Hypothalamus (tissue), 51 donors: ENCODE data around the gene CFAP298.

Source experiments
- DNase-seq, 51 donors: peaks; one replicate each; lab custom pipeline; 2025; lab: John Stamatoyannopoulos, UW

The CFAP298 gene

GRCh38 chr21:32602099-32602498, 10.1 kb downstream of the CFAP298 start:
- DNase-seq, result no peak

GRCh38 chr21:32599526-32599925, 12.7 kb downstream of the CFAP298 start:
- no peak for DNase-seq

GRCh38 chr21:32599091-32599490, 13.1 kb downstream of the CFAP298 start:
- no peak for DNase-seq

- peak in 2 of 51 donors; percentile 12 to 45 for DNase-seq
Observed at GRCh38 chr21:32597205-32597604, 15.0 kb downstream of the CFAP298 start.

- no peak for DNase-seq
Observed at GRCh38 chr21:32595431-32595830, 16.7 kb downstream of the CFAP298 start.

- DNase-seq, result no peak
Observed at GRCh38 chr21:32593690-32594089, 18.5 kb downstream of the CFAP298 start.

- DNase-seq, result no peak
Observed at GRCh38 chr21:32592929-32593502, 19.2 kb downstream of the CFAP298 start.

- no peak for DNase-seq
Observed at GRCh38 chr21:32590130-32590529, 22.0 kb downstream of the CFAP298 start.

- DNase-seq, result no peak
Observed at GRCh38 chr21:32587651-32588050, 24.5 kb downstream of the CFAP298 start.

- DNase-seq, result no peak
Observed at GRCh38 chr21:32587120-32587519, 25.1 kb downstream of the CFAP298 start.

GRCh38 chr21:32585970-32586369, 26.2 kb downstream of the CFAP298 start:
- DNase-seq, result no peak

- DNase-seq, result no peak
Observed at GRCh38 chr21:32585042-32585710, 27.0 kb downstream of the CFAP298 start, which contains the start of gene TCP10L. TSS of gene TCP10L (minus strand) at chr21:32585523. CDS start at chr21:32584304, 1,219 bp downstream.

GRCh38 chr21:32584472-32584871, 27.7 kb downstream of the CFAP298 start:
- no peak for DNase-seq

GRCh38 chr21:32581732-32582131, 30.4 kb downstream of the CFAP298 start:
- DNase-seq, result no peak

- DNase-seq, result no peak
Observed at GRCh38 chr21:32580949-32581348, 31.2 kb downstream of the CFAP298 start.

GRCh38 chr21:32578107-32578691, 34.0 kb downstream of the CFAP298 start:
- no peak for DNase-seq

GRCh38 chr21:32576011-32576410, 36.2 kb downstream of the CFAP298 start:
- no peak for DNase-seq

GRCh38 chr21:32574946-32575925, 36.9 kb downstream of the CFAP298 start:
- DNase-seq, result no peak

GRCh38 chr21:32572574-32573420, 39.4 kb downstream of the CFAP298 start:
- no peak for DNase-seq

GRCh38 chr21:32570456-32570855, 41.7 kb downstream of the CFAP298 start:
- no peak for DNase-seq
